MCF 10A (cell line): ENCODE measurements around the gene UPP1. TPM values are rescaled to one million over a fixed set of nuclear protein-coding genes. Genes with fewer than 3 reads are reported as not detected.

ENCODE experiments used
- BruUV-seq: library from RNA; stranded (reverse); fragments of 400-500 nt; replicated peaks from 2 replicates; lab custom pipeline; 2021; lab: Mats Ljungman, UMichigan
- CTCF ChIA-PET: fragments of 300-600 bp; sonication (Branson Sonifier 250); formaldehyde crosslinking; extraction: SDS; loops from one replicate; lab custom pipeline; 2021; ENCODE audit warnings: antibody characterized with exemption, inconsistent platforms; lab: Yijun Ruan, JAX
- POLR2A ChIA-PET: fragments of 300-600, 350-650 bp; sonication (Branson Sonifier 250); formaldehyde crosslinking; extraction: SDS; loops from one replicate; lab custom pipeline; 2020; ENCODE audit warnings: antibody characterized with exemption, inconsistent platforms; lab: Yijun Ruan, JAX
- DNase-seq: peaks from one replicate; pipeline ENCODE4 v3.0.0-alpha.2; 2018; ENCODE audit not compliant: unreplicated experiment
- H3K27ac Mint-ChIP-seq: one replicate; pipeline ENCODE4 v1.8.0; 2022; ENCODE audit warnings: mild to moderate bottlenecking, low read depth, mixed read lengths; ENCODE audit not compliant: unreplicated experiment
- H3K27me3 Mint-ChIP-seq: one replicate; pipeline ENCODE4 v1.8.0; 2022; ENCODE audit warnings: mixed read lengths; ENCODE audit not compliant: insufficient read depth, unreplicated experiment
- H3K36me3 Mint-ChIP-seq: one replicate; pipeline ENCODE4 v1.8.0; 2022; ENCODE audit warnings: mild to moderate bottlenecking, moderate library complexity, mixed read lengths; ENCODE audit not compliant: insufficient read depth, unreplicated experiment
- H3K4me1 Mint-ChIP-seq: one replicate; pipeline ENCODE4 v1.8.0; 2022; ENCODE audit warnings: mixed read lengths; ENCODE audit not compliant: insufficient read depth, unreplicated experiment
- H3K4me3 Mint-ChIP-seq: one replicate; pipeline ENCODE4 v1.8.0; 2022; ENCODE audit warnings: mild to moderate bottlenecking, moderate library complexity, mixed read lengths; ENCODE audit not compliant: unreplicated experiment
- H3K9me3 Mint-ChIP-seq: one replicate; pipeline ENCODE4 v1.8.0; 2022; ENCODE audit warnings: mixed read lengths; ENCODE audit not compliant: unreplicated experiment
- intact Hi-C: fragments of 100-400 bp; cut with micrococcal nuclease; formaldehyde crosslinking; loops from 2 replicates; pipeline ENCODE4 v1.14.1; 2022
- total RNA-seq: library from RNA; stranded (reverse); gene quantifications from 2 replicates; pipeline ENCODE4 v1.2.3, GENCODE V29; 2022
- TF ChIP-seq, protein P1 (sequence below): fragments of 200-600 bp; IDR thresholded peaks from one replicate; pipeline ENCODE4 v1.8.0; 2022; ENCODE audit warnings: antibody characterized with exemption, mild to moderate bottlenecking; ENCODE audit not compliant: unreplicated experiment

The UPP1 gene
- total RNA-seq, 1 experiment from 2014 or later: 602 TPM

DNA sequence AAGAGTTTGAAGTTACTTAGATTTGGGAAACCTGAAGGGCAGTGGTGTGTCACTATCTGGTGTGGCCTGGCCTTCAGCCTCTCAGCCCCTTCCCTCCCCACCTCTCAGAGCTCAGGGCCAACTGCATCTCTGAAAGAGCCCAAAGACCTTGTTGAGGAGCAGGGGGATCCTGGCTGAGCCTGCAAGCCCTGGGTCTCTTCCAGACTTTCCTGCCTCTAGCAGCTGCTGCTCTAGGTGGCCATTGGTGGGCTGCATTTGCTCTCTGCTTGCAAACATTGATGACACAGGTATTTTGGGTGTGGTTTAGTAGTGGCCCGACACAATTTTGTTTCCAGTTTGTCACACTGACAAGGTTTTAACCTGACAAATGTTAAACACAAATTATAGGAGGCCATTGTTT is 3.1 kb upstream of the UPP1 start:
- no peaks in the 10 kb centered on the region for H3K9me3 Mint-ChIP-seq
- no peaks in the 10 kb centered on the region for H3K27me3 Mint-ChIP-seq
- ChIA-PET POLR2A (interaction anchor here (0.9 to 2.4 kb wide), 3 partner anchors 10 to 19 kb away, joined by 3 to 7 read pairs (median 4); no protein-coding TSS in a partner anchor), CTCF (interaction anchor here (0.5 to 1.3 kb wide), 7 partner anchors 8 to 117 kb away, joined by 3 to 5 read pairs (median 3); no protein-coding TSS in a partner anchor)
- H3K27ac Mint-ChIP-seq: no peak overlapping the region
- BruUV-seq: no TSS peak
- no peak for DNase-seq
- intact Hi-C loops: loop anchor here (1.0 kb wide), 1 partner anchor 51 kb away; the partner anchor contains the start of gene C7orf57
- H3K4me3 Mint-ChIP-seq: no peak overlapping the region
- TF ChIP-seq, protein P1, sequence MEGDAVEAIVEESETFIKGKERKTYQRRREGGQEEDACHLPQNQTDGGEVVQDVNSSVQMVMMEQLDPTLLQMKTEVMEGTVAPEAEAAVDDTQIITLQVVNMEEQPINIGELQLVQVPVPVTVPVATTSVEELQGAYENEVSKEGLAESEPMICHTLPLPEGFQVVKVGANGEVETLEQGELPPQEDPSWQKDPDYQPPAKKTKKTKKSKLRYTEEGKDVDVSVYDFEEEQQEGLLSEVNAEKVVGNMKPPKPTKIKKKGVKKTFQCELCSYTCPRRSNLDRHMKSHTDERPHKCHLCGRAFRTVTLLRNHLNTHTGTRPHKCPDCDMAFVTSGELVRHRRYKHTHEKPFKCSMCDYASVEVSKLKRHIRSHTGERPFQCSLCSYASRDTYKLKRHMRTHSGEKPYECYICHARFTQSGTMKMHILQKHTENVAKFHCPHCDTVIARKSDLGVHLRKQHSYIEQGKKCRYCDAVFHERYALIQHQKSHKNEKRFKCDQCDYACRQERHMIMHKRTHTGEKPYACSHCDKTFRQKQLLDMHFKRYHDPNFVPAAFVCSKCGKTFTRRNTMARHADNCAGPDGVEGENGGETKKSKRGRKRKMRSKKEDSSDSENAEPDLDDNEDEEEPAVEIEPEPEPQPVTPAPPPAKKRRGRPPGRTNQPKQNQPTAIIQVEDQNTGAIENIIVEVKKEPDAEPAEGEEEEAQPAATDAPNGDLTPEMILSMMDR: no peak
- peaks cover 50% of the 10 kb centered on the region for H3K4me1 Mint-ChIP-seq
- H3K36me3 Mint-ChIP-seq: peaks cover 15% of the 10 kb centered on the region

DNA sequence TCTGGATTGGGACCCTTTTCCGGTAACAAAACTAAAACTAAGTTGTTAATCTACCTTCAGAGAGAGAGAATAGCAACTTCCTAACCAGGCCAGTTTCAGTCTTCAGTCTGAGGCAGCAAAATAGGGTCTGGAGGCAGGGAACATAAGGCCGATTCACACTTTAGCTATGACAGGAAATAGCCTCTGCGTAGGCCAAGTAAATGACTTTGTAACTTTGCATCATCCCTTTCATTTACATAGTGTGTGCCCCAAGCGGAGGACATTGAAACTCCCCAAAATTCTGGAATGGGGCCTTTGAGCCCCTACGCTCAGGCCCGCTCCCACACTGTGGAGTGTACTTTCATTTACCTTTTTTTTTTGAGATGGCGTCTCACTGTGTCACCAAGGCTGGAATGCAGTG is 1.7 kb upstream of the UPP1 start:
- no TSS peak for BruUV-seq
- Mint-ChIP-seq H3K4me3 (peak overlapping the region; percentile 11), H3K36me3 (peaks cover 25% of the 10 kb centered on the region), H3K9me3 (no peaks in the 10 kb centered on the region), H3K4me1 (peaks cover 61% of the 10 kb centered on the region), H3K27me3 (no peaks in the 10 kb centered on the region), H3K27ac (peak overlapping the region; percentile 81)
- POLR2A ChIA-PET: interaction anchor here (1.2 to 1.7 kb wide), 3 partner anchors 23 to 50 kb away, joined by 3 to 8 read pairs (median 4); no protein-coding TSS in a partner anchor
- CTCF ChIA-PET: interaction anchor here (0.6 to 2.2 kb wide), 4 partner anchors 10 to 118 kb away, joined by 3 to 5 read pairs (median 4); no protein-coding TSS in a partner anchor
- DNase-seq: peak; percentile 75
- TF ChIP-seq, protein P1: no peak
- intact Hi-C loops: no loop called here

DNA sequence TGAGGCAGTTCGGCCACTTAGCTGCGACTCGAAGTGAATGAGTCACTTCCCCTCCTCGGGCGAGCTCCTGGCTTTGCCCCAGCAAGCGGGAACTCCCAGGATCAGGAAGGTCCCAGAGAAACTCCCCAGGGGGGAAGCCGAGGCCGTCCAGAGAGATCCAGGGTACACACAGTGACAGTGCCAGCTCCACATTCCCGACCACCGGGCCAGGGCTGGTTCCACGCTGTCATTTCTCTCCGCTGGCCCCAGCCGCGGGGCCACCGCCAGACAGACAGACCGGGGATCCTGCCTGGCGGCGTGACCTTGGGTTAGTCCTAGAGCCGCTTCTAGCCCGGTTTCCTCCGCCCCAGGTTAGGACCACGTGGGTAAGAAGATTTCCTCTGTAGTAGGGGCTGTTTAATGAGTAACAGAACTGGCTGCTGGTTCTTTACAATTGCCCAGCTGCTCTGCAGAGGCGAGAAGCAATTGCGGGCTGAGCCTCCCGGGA is 463 bp upstream of the UPP1 start:
- peaks cover 53% of the 10 kb centered on the region for H3K4me1 Mint-ChIP-seq
- TF ChIP-seq, protein P1: no peak

DNA sequence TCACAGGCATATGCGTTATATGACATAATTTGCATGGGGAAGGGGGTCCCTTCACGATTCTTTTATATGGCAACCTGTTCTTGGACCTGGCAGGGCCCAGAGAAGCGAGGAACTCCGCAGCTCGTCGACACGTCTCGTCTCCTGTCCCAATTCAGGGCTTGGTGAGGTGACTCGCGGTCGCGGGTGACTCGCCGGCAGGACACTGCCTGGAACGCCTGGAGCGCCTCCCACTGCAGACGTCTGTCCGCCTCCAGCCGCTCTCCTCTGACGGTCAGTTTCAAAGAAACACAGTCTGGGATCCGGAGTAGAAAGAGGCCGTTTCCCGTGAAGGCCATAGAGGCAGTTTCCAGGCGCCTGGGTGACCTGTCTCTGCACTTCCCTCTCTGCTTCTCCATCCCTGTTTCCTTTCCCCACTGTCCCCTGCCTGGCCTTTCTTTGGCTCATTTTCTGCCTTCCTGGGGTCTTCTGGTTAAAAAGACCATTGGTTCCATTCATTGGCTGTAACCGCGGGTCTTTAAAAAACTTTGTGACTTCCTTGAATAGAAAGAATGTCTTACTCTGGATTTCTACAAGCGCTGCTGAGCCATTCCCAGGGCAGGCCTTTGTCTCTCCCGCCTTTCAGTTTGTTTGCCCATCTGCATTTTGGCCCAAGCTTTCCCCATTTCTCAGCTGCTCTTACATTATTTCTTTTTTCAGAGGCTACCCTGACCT is 1.2 kb downstream of the UPP1 start:
- CTCF ChIA-PET: interaction anchor here (0.6 to 3.8 kb wide), 5 partner anchors 20 to 112 kb away, joined by 3 to 26 read pairs (median 4); no protein-coding TSS in a partner anchor
- peaks cover 54% of the 10 kb centered on the region for H3K4me1 Mint-ChIP-seq
- H3K9me3 Mint-ChIP-seq: no peaks in the 10 kb centered on the region
- H3K4me3 Mint-ChIP-seq: peak overlapping the region; percentile 83
- H3K36me3 Mint-ChIP-seq: peaks cover 37% of the 10 kb centered on the region
- POLR2A ChIA-PET: interaction anchor here (0.7 to 2.3 kb wide), 8 partner anchors 11 to 255 kb away, joined by 3 to 8 read pairs (median 3); no protein-coding TSS in a partner anchor
- DNase-seq: peak; percentile 47
- TF ChIP-seq, protein P1: no peak
- no TSS peak for BruUV-seq
- intact Hi-C loops: no loop called here
- H3K27ac Mint-ChIP-seq: peak overlapping the region; percentile 88
- no peaks in the 10 kb centered on the region for H3K27me3 Mint-ChIP-seq

More for the DNA sequence above, 463 bp upstream of the UPP1 start:
- Mint-ChIP-seq H3K4me3 (peak overlapping the region; percentile 83), H3K36me3 (peaks cover 32% of the 10 kb centered on the region), H3K27ac (peak overlapping the region; percentile 88), H3K27me3 (no peaks in the 10 kb centered on the region), H3K9me3 (no peaks in the 10 kb centered on the region)
- intact Hi-C loops: loop anchor here (1.0 kb wide), 2 partner anchors 97 to 109 kb away; partner anchors contain the start of gene HUS1
- POLR2A ChIA-PET: interaction anchor here (0.7 to 2.3 kb wide), 16 partner anchors 11 to 501 kb away, joined by 3 to 10 read pairs (median 4); no protein-coding TSS in a partner anchor
- no TSS peak for BruUV-seq
- CTCF ChIA-PET: interaction anchor here (0.6 to 2.2 kb wide), 6 partner anchors 9 to 509 kb away, joined by 3 to 5 read pairs (median 4); no protein-coding TSS in a partner anchor
- peak; percentile 96 for DNase-seq
